ENCODE results near the gene SLC9A8.

DNA sequence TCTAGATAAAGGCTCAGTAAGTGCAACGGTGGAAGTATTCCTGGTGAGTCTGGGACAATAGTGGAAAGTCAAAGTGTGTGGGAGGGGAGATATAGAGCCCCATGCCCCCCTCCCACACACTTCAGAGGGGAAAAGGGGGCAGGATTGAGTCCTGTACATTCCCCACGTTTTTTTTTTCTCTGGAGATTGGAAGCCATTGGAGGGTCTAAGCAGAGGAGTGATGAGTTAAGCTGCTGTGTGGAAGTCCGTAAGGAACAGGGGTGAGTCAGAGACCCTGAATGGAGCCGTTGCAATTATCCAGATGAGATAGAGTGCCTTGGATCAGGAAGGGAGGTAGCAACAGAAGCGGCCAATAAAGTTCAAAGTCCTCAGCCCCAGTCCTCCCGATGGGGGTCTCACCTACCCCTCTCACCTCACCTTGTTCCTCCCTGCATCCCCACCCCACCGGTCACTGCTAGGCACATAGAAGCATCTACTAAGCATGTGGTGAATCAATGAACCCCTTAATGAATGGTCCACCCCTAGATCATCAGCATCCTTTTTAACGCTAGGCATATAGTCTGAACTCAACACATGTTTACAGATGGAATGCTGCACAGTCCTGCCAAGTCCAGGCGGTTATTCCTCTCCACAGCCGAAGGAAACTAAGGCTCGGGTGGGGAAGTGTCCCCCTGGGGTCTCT, 662 bp upstream of the SLC9A8 start:
- TF ChIP-seq ZNF248 (tag by site-specific recombination; IDR thresholded peaks at IDR 0.05) (no peak), YY1 (tag by site-specific recombination; IDR thresholded peaks at IDR 0.05) (no peak), HOXA7 (CRISPR knock-in tag; IDR thresholded peaks at IDR 0.05; ENCODE audit: borderline replicate concordance) (no peak), SP2 (tag by site-specific recombination; IDR thresholded peaks at IDR 0.05) (no peak), ZNF514 (tag by site-specific recombination; IDR thresholded peaks at IDR 0.05) (no peak), ZNF114 (tag by site-specific recombination; IDR thresholded peaks at IDR 0.05) (no peak), ZNF792 (tag by site-specific recombination; IDR thresholded peaks at IDR 0.05) (no peak), ZBTB7A (tag by site-specific recombination; IDR thresholded peaks at IDR 0.05; ENCODE audit: low read depth) (no peak), ZBTB21 (tag by site-specific recombination; IDR thresholded peaks at IDR 0.05) (no peak)
- TF ChIP-seq, protein P1, sequence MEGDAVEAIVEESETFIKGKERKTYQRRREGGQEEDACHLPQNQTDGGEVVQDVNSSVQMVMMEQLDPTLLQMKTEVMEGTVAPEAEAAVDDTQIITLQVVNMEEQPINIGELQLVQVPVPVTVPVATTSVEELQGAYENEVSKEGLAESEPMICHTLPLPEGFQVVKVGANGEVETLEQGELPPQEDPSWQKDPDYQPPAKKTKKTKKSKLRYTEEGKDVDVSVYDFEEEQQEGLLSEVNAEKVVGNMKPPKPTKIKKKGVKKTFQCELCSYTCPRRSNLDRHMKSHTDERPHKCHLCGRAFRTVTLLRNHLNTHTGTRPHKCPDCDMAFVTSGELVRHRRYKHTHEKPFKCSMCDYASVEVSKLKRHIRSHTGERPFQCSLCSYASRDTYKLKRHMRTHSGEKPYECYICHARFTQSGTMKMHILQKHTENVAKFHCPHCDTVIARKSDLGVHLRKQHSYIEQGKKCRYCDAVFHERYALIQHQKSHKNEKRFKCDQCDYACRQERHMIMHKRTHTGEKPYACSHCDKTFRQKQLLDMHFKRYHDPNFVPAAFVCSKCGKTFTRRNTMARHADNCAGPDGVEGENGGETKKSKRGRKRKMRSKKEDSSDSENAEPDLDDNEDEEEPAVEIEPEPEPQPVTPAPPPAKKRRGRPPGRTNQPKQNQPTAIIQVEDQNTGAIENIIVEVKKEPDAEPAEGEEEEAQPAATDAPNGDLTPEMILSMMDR (tag by site-specific recombination; IDR thresholded peaks at IDR 0.05) = no peak
- TF ChIP-seq, protein P2, sequence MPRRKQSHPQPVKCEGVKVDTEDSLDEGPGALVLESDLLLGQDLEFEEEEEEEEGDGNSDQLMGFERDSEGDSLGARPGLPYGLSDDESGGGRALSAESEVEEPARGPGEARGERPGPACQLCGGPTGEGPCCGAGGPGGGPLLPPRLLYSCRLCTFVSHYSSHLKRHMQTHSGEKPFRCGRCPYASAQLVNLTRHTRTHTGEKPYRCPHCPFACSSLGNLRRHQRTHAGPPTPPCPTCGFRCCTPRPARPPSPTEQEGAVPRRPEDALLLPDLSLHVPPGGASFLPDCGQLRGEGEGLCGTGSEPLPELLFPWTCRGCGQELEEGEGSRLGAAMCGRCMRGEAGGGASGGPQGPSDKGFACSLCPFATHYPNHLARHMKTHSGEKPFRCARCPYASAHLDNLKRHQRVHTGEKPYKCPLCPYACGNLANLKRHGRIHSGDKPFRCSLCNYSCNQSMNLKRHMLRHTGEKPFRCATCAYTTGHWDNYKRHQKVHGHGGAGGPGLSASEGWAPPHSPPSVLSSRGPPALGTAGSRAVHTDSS (tag by site-specific recombination; IDR thresholded peaks at IDR 0.05) = no peak
- TF ChIP-seq, protein P3, sequence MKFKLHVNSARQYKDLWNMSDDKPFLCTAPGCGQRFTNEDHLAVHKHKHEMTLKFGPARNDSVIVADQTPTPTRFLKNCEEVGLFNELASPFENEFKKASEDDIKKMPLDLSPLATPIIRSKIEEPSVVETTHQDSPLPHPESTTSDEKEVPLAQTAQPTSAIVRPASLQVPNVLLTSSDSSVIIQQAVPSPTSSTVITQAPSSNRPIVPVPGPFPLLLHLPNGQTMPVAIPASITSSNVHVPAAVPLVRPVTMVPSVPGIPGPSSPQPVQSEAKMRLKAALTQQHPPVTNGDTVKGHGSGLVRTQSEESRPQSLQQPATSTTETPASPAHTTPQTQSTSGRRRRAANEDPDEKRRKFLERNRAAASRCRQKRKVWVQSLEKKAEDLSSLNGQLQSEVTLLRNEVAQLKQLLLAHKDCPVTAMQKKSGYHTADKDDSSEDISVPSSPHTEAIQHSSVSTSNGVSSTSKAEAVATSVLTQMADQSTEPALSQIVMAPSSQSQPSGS (tag by site-specific recombination; IDR thresholded peaks at IDR 0.05; ENCODE audit: low read depth) = no peak
- TF ChIP-seq, protein P4, sequence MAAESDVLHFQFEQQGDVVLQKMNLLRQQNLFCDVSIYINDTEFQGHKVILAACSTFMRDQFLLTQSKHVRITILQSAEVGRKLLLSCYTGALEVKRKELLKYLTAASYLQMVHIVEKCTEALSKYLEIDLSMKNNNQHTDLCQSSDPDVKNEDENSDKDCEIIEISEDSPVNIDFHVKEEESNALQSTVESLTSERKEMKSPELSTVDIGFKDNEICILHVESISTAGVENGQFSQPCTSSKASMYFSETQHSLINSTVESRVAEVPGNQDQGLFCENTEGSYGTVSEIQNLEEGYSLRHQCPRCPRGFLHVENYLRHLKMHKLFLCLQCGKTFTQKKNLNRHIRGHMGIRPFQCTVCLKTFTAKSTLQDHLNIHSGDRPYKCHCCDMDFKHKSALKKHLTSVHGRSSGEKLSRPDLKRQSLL (tag by site-specific recombination; IDR thresholded peaks at IDR 0.05) = no peak
- TF ChIP-seq, protein P5, sequence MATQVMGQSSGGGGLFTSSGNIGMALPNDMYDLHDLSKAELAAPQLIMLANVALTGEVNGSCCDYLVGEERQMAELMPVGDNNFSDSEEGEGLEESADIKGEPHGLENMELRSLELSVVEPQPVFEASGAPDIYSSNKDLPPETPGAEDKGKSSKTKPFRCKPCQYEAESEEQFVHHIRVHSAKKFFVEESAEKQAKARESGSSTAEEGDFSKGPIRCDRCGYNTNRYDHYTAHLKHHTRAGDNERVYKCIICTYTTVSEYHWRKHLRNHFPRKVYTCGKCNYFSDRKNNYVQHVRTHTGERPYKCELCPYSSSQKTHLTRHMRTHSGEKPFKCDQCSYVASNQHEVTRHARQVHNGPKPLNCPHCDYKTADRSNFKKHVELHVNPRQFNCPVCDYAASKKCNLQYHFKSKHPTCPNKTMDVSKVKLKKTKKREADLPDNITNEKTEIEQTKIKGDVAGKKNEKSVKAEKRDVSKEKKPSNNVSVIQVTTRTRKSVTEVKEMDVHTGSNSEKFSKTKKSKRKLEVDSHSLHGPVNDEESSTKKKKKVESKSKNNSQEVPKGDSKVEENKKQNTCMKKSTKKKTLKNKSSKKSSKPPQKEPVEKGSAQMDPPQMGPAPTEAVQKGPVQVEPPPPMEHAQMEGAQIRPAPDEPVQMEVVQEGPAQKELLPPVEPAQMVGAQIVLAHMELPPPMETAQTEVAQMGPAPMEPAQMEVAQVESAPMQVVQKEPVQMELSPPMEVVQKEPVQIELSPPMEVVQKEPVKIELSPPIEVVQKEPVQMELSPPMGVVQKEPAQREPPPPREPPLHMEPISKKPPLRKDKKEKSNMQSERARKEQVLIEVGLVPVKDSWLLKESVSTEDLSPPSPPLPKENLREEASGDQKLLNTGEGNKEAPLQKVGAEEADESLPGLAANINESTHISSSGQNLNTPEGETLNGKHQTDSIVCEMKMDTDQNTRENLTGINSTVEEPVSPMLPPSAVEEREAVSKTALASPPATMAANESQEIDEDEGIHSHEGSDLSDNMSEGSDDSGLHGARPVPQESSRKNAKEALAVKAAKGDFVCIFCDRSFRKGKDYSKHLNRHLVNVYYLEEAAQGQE (tag by site-specific recombination; IDR thresholded peaks at IDR 0.05) = no peak

Data from HEK293 (cell line).